Measurements from ENCODE around the gene KDR. TPM values are rescaled to one million over a fixed set of nuclear protein-coding genes. Genes with fewer than 3 reads are reported as not detected.

The KDR gene
- 100 to 1,000 TPM; 101 to 218 (median 117) TPM for total RNA-seq

DNA sequence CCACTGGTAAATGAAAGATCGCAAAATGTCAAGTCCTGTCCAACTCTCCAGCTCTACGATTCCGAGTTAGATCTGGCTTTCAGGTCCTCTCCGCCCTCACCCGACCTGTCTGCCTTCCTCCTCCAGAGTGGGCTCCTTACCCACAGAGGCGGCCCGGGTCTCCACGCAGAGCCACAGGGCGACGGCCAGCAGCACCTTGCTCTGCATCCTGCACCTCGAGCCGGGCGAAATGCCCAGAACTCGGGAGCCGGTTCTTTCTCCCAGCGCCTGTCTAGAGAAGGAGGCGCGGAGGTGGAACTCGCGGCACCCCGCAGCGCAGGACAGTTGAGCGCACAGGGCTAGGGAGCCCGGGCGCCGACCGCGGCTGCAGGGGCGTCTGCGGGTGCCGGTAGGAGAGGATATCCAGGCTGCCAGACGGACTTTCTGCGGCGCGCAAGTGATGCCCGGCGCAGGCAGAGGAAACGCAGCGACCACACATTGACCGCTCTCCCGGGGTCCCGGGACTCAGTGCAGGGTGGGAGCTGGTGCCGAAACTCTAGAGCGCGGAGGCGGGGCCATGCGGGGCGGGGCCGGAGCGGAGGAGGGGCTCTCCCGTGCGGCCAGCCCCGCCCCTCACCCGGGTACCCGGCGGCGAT is at the start of gene KDR:
Gene KDR, minus strand, starts transcription at position 509 of the 635 bp plus-strand sequence. Its CDS starts 302 bp downstream, at position 207.
- intact Hi-C loops (cut with DNase I; ENCODE audit: low total_unique reads) = no loop called here
- Histone ChIP-seq H3K27me3 (no peaks in the 10 kb centered on the region), H3K4me1 (no peaks in the 10 kb centered on the region), H3K4me3 (peak within 1 kb of the TSS; percentile 54 to 96), H3K9me3 (no peaks in the 10 kb centered on the region), H3K36me3 (no peaks in the 10 kb centered on the region), H3K27ac (peak within 1 kb of the TSS; percentile 57 to 86)
- DNase-seq = peak; percentile 65 to 76
- peak; percentile 83 to 87 for TF ChIP-seq POLR2A (IDR thresholded peaks at IDR 0.05)
- TF ChIP-seq, protein P1, sequence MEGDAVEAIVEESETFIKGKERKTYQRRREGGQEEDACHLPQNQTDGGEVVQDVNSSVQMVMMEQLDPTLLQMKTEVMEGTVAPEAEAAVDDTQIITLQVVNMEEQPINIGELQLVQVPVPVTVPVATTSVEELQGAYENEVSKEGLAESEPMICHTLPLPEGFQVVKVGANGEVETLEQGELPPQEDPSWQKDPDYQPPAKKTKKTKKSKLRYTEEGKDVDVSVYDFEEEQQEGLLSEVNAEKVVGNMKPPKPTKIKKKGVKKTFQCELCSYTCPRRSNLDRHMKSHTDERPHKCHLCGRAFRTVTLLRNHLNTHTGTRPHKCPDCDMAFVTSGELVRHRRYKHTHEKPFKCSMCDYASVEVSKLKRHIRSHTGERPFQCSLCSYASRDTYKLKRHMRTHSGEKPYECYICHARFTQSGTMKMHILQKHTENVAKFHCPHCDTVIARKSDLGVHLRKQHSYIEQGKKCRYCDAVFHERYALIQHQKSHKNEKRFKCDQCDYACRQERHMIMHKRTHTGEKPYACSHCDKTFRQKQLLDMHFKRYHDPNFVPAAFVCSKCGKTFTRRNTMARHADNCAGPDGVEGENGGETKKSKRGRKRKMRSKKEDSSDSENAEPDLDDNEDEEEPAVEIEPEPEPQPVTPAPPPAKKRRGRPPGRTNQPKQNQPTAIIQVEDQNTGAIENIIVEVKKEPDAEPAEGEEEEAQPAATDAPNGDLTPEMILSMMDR (IDR thresholded peaks at IDR 0.05) = no peak

DNA sequence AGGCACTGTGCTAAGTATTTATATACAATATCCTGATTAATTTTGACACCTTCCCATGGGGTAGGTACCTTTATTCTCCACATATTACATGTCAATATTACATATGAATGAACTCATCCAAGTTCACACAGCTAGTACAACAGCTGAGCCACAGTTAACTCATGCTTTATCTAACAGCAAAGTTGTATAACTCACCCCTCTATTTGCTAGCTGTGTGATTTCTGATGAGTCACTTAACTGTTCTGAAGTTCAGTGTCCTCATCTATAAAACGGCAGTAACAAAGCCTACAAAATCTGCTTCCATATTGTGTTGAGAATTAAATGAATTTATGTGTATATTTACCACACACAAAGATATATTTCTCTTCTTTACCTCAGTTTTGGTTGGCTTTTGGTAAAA is 48.2 kb upstream of the KDR start:
- no peak overlapping the region for H3K27ac ChIP-seq
- H3K27me3 ChIP-seq = no peaks in the 10 kb centered on the region
- no peak for DNase-seq
- intact Hi-C loops (cut with DNase I; ENCODE audit: low total_unique reads) = no loop called here
- TF ChIP-seq POLR2A (IDR thresholded peaks at IDR 0.05) = no peak
- TF ChIP-seq, protein P1 (IDR thresholded peaks at IDR 0.05) = no peak
- H3K4me1 ChIP-seq = no peaks in the 10 kb centered on the region
- no peaks in the 10 kb centered on the region for H3K36me3 ChIP-seq
- no peaks in the 10 kb centered on the region for H3K9me3 ChIP-seq
- H3K4me3 ChIP-seq = no peak overlapping the region

DNA sequence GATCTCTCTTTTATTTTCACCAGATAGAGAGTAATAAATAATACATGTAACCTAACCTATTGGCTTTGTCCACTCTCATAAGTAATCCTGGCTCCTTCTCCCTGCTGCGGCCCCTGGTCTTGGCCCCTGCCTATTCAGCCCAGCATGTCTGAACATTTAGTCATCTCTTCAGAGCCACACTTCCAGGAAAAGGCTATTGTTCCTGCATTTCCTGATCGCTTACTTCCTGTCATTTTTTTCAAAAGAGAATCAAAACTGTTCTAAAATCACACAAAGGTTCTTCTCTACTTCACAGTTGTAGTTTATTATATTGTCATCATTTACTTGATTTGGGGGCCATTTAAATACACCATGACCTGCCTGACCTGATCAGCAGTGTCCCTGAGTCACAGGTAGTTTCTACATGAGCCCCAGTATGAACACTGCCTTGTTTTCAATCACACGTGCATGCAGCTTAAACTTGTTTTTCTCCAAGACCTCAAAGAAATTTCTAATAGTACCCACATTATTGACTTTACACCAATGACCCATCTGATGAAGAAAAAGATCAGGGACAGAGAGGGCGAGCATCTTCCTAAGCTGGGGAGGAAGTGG is 47.4 kb upstream of the KDR start:
- intact Hi-C loops (cut with DNase I; ENCODE audit: low total_unique reads) = no loop called here
- TF ChIP-seq, protein P1 (IDR thresholded peaks at IDR 0.05) = no peak
- no peak for TF ChIP-seq POLR2A (IDR thresholded peaks at IDR 0.05)
- DNase-seq = peak in 1 of 2 donors; percentile 32
- Histone ChIP-seq H3K27ac (peak overlapping the region; percentile 50 to 54), H3K27me3 (no peaks in the 10 kb centered on the region), H3K4me3 (no peak overlapping the region), H3K9me3 (no peaks in the 10 kb centered on the region), H3K36me3 (no peaks in the 10 kb centered on the region), H3K4me1 (no peaks in the 10 kb centered on the region)

DNA sequence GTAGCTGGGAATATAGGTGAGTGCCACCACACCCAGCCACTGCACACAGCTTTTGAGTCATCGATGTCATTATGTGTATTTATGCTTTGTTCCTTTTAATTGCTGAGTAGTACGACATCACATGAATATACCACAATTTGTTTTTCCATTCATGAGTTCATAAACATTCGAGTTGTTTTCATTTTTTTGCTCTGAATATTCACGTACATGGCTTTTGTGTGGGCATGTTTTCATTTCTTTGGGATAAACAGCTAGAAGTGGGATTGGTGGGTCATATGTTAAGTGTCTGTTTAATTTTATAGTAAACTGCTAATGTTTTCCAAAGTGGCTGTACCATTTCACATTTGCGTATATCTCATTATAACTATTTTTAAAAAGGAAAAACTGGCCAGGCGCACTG is 45.1 kb upstream of the KDR start:
- H3K27me3 ChIP-seq = no peaks in the 10 kb centered on the region
- intact Hi-C loops (cut with DNase I; ENCODE audit: low total_unique reads) = no loop called here
- DNase-seq = no peak

More for the DNA sequence above, 45.1 kb upstream of the KDR start:
- Histone ChIP-seq H3K27ac (no peak overlapping the region), H3K4me1 (no peaks in the 10 kb centered on the region), H3K9me3 (no peaks in the 10 kb centered on the region), H3K4me3 (no peak overlapping the region), H3K36me3 (no peaks in the 10 kb centered on the region)
- TF ChIP-seq, protein P1 (IDR thresholded peaks at IDR 0.05) = no peak
- no peak for TF ChIP-seq POLR2A (IDR thresholded peaks at IDR 0.05)
